Activated T-cell treated with anti-CD3 and anti-CD28 coated beads, Interleukin-2, amount 50 U/mL, for 24 hours (primary cell): ENCODE results near the gene BCL2A1.
"Not testable (repeated sequence)": the region's sequence is repeated elsewhere in the genome, so short reads cannot be mapped to it uniquely, and the experiment has no call there.

Source experiments
- DNase-seq: peaks from one replicate; pipeline ENCODE4 v3.0.0-alpha.2; 2020
- H3K27ac Mint-ChIP-seq: 2 replicates; pipeline ENCODE4 v1.8.0; 2020; ENCODE audit warnings: mild to moderate bottlenecking, mixed read lengths
- H3K27me3 Mint-ChIP-seq: 2 replicates; pipeline ENCODE4 v1.8.0; 2020; ENCODE audit warnings: mixed read lengths
- H3K36me3 Mint-ChIP-seq: 2 replicates; pipeline ENCODE4 v1.8.0; 2020; ENCODE audit warnings: low read depth, mixed read lengths
- H3K4me1 Mint-ChIP-seq: 2 replicates; pipeline ENCODE4 v1.8.0; 2020; ENCODE audit warnings: low read depth, mixed read lengths
- H3K4me3 Mint-ChIP-seq: 2 replicates; pipeline ENCODE4 v1.8.0; 2020; ENCODE audit warnings: mild to moderate bottlenecking, moderate library complexity, mixed read lengths
- H3K9me3 Mint-ChIP-seq: 2 replicates; pipeline ENCODE4 v1.8.0; 2020; ENCODE audit warnings: mixed read lengths

The BCL2A1 gene

GRCh38 chr15:79957741-79958140 is 13.3 kb downstream of the BCL2A1 start:
- no peak for DNase-seq
- no peak overlapping the region for H3K4me3 Mint-ChIP-seq
- peaks cover 2% of the 10 kb centered on the region for H3K9me3 Mint-ChIP-seq
- H3K36me3 Mint-ChIP-seq = peaks cover 42% of the 10 kb centered on the region
- H3K27ac Mint-ChIP-seq = no peak overlapping the region
- H3K27me3 Mint-ChIP-seq = no peaks in the 10 kb centered on the region
- peaks cover 59% of the 10 kb centered on the region for H3K4me1 Mint-ChIP-seq

- no peaks in the 10 kb centered on the region for H3K27me3 Mint-ChIP-seq
- H3K36me3 Mint-ChIP-seq = peaks cover 30% of the 10 kb centered on the region
- no peak for DNase-seq
- no peaks in the 10 kb centered on the region for H3K9me3 Mint-ChIP-seq
- peaks cover 49% of the 10 kb centered on the region for H3K4me1 Mint-ChIP-seq
- no peak overlapping the region for H3K4me3 Mint-ChIP-seq
- H3K27ac Mint-ChIP-seq = no peak overlapping the region
Measured at GRCh38 chr15:79956354-79956939, 14.5 kb downstream of the BCL2A1 start.

DNA sequence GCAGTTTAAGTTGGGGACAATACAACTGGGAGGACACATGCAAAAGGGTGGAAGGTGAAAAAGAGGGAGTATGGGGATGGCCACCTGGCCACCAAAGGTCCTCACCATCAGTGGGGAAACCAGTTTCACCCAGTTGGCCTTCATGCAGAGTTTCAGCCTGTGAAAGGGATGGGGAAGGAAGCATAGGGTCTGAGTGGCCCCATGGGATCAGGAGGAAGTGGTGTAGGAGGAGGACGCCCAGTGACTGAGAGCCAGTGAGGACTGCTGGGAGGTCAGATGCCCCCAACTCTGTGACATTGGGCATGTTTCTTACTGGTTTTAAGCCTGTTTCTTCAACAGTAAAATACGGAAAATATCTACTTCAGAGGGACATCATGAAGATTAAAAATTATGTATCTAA is 16.3 kb downstream of the BCL2A1 start:
- Mint-ChIP-seq H3K27me3 (no peaks in the 10 kb centered on the region), H3K36me3 (peaks cover 18% of the 10 kb centered on the region), H3K9me3 (no peaks in the 10 kb centered on the region), H3K4me3 (no peak overlapping the region), H3K4me1 (peaks cover 40% of the 10 kb centered on the region), H3K27ac (no peak overlapping the region)
- no peak for DNase-seq

DNA sequence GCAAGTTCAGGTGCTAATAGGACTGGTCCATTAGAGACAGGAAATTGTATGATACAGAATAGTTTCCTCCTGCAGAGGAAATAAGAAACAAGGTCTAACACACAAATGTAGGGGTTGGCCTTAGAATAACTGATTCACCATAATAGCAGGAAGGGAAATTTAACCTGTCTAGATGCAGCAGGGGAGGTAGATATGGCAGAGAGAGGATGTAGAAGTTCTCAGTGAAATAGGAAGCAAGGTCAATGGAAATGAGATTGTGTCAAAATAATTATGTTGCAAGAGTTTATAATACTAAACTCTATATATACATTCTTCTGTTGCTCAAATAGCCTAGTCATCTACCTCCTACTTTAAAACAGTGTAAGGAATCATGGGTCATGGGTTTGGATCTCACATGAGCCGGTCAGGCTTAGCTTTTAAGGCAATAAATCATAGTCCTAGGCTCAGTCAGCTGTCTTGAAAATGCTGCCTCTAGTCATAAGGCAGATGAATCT is 17.0 kb downstream of the BCL2A1 start:
- no peak for DNase-seq
- Mint-ChIP-seq H3K27ac (no peak overlapping the region), H3K4me3 (no peak overlapping the region), H3K9me3 (no peaks in the 10 kb centered on the region), H3K27me3 (no peaks in the 10 kb centered on the region), H3K4me1 (peaks cover 37% of the 10 kb centered on the region), H3K36me3 (peaks cover 12% of the 10 kb centered on the region)

DNA sequence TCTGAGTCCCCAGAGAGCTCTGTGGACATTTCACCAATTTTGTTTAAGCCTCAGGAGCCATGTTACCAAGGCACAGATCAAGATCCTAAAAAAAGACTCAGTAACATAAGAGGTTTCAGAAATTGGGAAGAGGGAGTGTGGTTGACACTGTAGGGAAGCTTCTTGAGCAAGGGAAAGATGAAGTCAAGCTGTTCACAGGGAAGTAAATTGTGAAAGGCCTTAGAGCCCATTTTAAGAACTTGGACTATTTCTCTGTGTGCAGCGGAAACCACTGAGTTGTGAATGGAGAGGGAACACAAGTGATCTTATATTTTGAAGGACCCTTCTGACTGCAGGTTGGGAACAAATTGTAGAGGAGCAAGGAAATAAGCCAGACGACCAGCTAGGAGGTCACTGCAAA is 18.7 kb downstream of the BCL2A1 start:
- DNase-seq = no peak
- Mint-ChIP-seq H3K36me3 (no peaks in the 10 kb centered on the region), H3K4me3 (no peak overlapping the region), H3K9me3 (no peaks in the 10 kb centered on the region), H3K27ac (no peak overlapping the region), H3K4me1 (peaks cover 35% of the 10 kb centered on the region), H3K27me3 (no peaks in the 10 kb centered on the region)

GRCh38 chr15:79950247-79950646 is 20.7 kb downstream of the BCL2A1 start:
- Mint-ChIP-seq H3K4me1 (peaks cover 36% of the 10 kb centered on the region), H3K4me3 (no peak overlapping the region), H3K27ac (no peak overlapping the region), H3K27me3 (no peaks in the 10 kb centered on the region), H3K36me3 (no peaks in the 10 kb centered on the region), H3K9me3 (no peaks in the 10 kb centered on the region)
- no peak for DNase-seq

DNA sequence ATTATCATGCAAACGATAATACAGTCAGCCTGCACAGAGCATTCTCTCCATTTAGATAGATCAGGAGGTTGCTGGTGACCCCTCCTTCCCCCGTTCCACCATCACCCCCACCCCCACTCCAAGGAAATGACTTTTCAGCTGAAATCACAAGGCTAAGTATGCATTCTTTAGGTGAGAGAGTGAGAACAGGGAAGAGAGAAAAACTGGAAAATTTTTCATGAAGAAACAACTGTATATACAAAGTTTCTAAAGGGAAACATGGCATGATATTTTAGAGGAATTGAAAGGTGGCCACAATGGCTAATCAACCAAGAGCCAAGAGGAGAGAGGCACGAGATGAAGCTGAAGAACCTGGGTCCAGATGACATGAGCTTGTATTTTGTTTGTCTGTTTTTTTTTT is 22.2 kb downstream of the BCL2A1 start:
- no peak overlapping the region for H3K4me3 Mint-ChIP-seq

DNA sequence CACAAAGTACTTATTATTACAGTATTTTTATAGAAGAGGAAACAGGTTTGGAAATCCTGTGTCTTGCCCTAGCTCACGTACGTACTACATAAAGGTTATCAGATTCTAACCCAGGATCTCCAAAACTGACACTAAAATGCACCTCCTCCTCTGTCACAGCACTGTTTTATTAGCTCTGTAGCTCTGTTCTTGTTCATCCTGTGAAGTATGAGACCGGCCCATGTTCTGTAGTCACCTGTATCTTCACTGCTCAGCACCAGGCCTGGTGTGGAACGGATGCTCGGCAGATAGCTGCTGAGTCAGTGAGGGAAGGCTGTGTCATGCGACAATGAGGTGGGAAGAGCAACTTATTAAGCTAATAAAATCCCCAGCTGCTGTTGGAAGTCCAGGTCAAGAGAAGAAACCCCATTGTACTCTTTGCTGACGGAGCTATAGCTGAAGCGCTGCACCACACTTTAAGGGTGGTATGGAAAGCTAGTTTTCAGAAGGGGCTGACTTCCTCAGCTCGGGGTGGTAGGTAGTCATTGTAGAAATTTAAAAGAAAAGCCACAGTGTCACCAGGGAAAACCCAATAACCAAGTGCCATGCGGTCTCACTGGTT is 22.8 kb downstream of the BCL2A1 start:
- H3K36me3 Mint-ChIP-seq = no peaks in the 10 kb centered on the region
- no peaks in the 10 kb centered on the region for H3K9me3 Mint-ChIP-seq
- DNase-seq = no peak
- no peak overlapping the region for H3K4me3 Mint-ChIP-seq
- H3K27ac Mint-ChIP-seq = peak overlapping the region; percentile 80
- H3K27me3 Mint-ChIP-seq = no peaks in the 10 kb centered on the region
- H3K4me1 Mint-ChIP-seq = peaks cover 24% of the 10 kb centered on the region

More for the DNA sequence above, 22.2 kb downstream of the BCL2A1 start:
- Mint-ChIP-seq H3K36me3 (no peaks in the 10 kb centered on the region), H3K4me1 (peaks cover 24% of the 10 kb centered on the region), H3K9me3 (no peaks in the 10 kb centered on the region), H3K27ac (peak overlapping the region; percentile 19), H3K27me3 (no peaks in the 10 kb centered on the region)
- no peak for DNase-seq

DNA sequence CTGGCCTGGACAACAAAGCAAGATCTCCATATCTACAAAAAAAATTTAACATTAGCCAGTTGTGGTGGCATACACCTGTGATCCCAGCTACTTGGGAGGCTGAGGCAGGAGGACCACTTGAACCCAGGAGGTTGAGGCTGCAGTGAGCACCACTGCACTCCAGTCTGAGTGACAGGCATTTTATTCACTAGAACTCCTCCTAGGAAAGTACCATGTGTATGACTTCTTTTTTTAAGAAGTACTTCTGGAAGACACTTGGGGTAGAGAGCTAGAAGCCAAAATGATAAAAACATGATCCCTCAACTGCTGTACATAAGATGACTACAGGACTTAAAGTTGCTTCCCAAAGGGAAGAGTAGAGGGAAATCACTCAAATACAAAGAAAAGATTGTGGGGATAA is 24.0 kb downstream of the BCL2A1 start:
- no peak overlapping the region for H3K4me3 Mint-ChIP-seq
- H3K36me3 Mint-ChIP-seq = no peaks in the 10 kb centered on the region
- H3K4me1 Mint-ChIP-seq = peaks cover 34% of the 10 kb centered on the region
- no peaks in the 10 kb centered on the region for H3K9me3 Mint-ChIP-seq
- no peak overlapping the region for H3K27ac Mint-ChIP-seq
- no peak for DNase-seq
- H3K27me3 Mint-ChIP-seq = no peaks in the 10 kb centered on the region

DNA sequence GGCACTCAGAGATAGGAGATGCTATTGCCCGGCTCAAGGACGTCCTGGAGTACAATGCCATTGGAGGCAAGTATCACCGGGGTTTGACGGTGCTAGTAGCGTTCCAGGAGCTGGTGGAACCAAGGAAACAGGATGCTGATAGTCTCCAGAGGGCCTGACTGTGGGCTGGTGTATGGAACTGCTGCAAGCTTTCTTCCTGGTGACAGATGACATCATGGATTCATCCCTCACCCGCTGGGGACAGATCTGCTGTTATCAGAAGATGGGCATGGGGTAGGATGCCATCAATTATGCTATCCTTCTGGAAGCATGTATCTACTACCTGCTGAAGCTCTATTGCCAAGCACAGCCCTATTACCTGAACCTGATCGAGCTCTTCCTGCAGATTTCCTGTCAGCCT is 26.4 kb downstream of the BCL2A1 start:
- H3K27me3 Mint-ChIP-seq = no peaks in the 10 kb centered on the region
- DNase-seq = no peak
- H3K36me3 Mint-ChIP-seq = no peaks in the 10 kb centered on the region
- no peaks in the 10 kb centered on the region for H3K9me3 Mint-ChIP-seq
- H3K4me1 Mint-ChIP-seq = peaks cover 37% of the 10 kb centered on the region
- no peak overlapping the region for H3K4me3 Mint-ChIP-seq
- H3K27ac Mint-ChIP-seq = no peak overlapping the region

DNA sequence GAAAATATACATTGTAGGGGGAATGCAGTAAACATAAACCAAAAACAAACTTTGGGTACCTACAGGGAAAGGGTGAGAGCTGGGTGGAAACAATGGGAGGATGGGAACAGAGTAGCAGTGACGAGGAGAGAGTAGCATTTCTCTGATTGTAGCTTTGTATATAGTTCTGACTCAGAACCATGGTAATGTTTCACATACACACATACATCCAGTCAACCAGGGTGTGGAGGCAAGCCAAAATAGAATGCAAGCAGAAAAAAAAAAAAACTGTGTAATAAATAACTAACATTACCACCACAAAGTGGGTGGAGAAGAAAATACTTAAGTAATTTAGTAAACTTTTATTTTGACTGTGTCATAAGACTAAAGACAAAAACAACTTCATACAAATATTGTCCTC is 27.2 kb downstream of the BCL2A1 start:
- Mint-ChIP-seq H3K4me3 (no peak overlapping the region), H3K9me3 (no peaks in the 10 kb centered on the region), H3K27ac (peak overlapping the region; percentile 59), H3K36me3 (no peaks in the 10 kb centered on the region), H3K27me3 (no peaks in the 10 kb centered on the region), H3K4me1 (peaks cover 36% of the 10 kb centered on the region)
- no peak for DNase-seq

DNA sequence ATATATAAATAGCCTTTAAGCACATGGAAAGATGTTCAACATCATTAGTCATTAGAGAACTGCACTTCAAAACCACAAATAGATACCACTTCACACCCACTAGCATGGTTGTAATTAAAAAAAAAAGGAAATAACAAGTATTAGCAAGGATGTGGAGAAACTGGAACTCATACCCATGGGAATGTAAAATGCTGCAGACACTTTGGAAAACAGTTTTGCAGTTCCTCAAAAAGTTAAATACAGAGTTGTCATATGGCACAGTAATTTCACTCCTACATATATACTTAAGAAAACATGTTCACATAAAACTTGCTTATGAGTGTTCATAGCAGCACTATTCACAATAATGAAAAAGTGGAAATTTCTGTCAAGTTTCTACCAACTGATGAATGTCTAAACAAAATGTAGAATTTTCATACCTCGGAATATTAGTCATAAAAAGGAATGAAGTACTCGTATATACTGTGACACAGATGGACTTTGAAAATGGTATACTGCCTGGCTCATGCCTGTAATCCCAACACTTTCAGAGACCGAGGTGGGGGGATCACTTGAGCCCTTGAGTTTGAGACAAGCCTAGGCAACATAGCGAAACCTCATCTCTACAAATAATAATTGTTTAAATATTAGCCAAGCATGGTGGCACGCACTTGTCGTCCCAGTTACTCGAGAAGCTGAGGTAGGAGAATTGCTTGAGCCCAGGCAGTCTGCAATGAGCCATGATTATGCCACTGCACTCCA is 28.1 kb downstream of the BCL2A1 start:
- Mint-ChIP-seq H3K27me3 (no peaks in the 10 kb centered on the region), H3K4me3 (no peak overlapping the region), H3K4me1 (peaks cover 28% of the 10 kb centered on the region), H3K27ac (peak overlapping the region; percentile 59), H3K9me3 (no peaks in the 10 kb centered on the region), H3K36me3 (no peaks in the 10 kb centered on the region)
- DNase-seq = no peak

DNA sequence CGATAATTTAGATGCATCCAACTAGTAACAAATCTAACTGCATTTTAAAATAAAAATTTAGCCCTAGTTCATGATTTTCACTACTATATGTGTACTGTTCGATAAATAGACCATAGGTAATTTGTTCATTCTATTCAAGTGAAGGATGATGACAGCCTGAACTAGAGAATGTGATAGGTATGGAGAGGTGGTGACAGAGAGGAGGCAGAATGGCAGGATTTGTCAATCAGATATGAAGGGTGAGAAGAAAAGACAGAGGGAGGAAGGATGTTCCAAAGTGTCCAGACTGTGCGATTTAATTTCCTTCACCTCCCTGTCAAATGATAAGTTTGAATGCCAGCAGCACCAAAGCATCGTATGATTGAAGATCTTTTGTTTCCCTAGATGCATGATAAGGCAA is 31.6 kb downstream of the BCL2A1 start:
- Mint-ChIP-seq H3K36me3 (no peaks in the 10 kb centered on the region), H3K4me1 (peaks cover 22% of the 10 kb centered on the region), H3K9me3 (no peaks in the 10 kb centered on the region), H3K27me3 (no peaks in the 10 kb centered on the region), H3K27ac (no peak overlapping the region), H3K4me3 (no peak overlapping the region)
- DNase-seq = no peak

- Mint-ChIP-seq H3K27ac (no peak overlapping the region), H3K27me3 (no peaks in the 10 kb centered on the region), H3K36me3 (no peaks in the 10 kb centered on the region), H3K9me3 (no peaks in the 10 kb centered on the region), H3K4me1 (peaks cover 16% of the 10 kb centered on the region), H3K4me3 (no peak overlapping the region)
- DNase-seq = no peak
Measured at GRCh38 chr15:79938143-79938542, 32.9 kb downstream of the BCL2A1 start.

DNA sequence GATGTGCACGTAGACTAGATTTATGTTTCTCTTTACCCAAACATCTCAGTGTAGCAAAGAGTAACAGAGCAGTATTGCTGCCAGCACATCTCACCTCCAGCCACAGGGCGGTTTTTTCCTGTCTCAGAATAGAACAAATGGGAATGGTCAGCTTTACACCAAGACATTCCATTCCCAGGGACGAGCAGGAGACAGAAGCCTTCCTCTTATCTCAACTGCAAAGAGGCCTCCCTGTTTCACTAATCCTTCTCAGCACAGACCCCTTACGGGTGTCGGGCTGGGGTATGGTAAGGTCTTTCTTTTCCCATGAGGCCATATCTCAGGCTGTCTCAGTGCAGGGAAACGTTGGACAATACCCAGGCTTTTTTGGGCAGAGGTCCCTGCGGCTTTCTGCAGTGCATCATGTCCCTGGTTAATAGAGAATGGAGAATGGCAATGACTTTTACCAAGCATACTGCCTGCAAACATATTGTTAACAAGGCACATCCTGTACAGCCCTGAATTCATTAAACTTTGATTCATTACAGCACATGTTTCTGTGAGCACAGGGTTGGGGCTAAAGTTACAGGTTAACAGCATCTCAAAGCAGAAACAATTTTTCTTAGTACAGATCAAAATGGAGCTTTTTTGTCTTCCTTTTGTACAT is 35.3 kb downstream of the BCL2A1 start:
- H3K9me3 Mint-ChIP-seq, H3K4me3 Mint-ChIP-seq, H3K27me3 Mint-ChIP-seq, H3K4me1 Mint-ChIP-seq, DNase-seq, H3K27ac Mint-ChIP-seq, H3K36me3 Mint-ChIP-seq: not testable (repeated sequence)
